Measurements from ENCODE around the gene CDC123.

DNA sequence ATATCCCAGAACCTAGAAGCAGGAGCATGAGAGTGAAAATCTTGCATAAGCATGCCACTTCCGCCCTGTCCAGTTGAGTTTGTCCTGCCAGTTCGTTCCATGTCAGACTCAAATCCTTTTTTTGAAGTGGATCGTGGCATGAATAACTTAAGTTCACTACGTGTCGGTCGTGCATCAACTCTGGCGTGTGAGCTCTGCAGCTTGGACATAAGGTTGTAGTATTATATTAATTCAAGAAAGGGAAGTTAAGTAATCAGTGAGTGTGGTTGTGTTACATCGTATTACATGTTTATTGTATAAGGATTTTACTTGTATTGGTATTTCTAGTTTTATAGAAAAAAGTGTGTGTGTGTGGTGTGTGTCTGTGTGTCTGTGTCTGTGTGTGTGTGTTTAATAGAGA is 23.0 kb downstream of the CDC123 start:
- TF ChIP-seq, protein P1, sequence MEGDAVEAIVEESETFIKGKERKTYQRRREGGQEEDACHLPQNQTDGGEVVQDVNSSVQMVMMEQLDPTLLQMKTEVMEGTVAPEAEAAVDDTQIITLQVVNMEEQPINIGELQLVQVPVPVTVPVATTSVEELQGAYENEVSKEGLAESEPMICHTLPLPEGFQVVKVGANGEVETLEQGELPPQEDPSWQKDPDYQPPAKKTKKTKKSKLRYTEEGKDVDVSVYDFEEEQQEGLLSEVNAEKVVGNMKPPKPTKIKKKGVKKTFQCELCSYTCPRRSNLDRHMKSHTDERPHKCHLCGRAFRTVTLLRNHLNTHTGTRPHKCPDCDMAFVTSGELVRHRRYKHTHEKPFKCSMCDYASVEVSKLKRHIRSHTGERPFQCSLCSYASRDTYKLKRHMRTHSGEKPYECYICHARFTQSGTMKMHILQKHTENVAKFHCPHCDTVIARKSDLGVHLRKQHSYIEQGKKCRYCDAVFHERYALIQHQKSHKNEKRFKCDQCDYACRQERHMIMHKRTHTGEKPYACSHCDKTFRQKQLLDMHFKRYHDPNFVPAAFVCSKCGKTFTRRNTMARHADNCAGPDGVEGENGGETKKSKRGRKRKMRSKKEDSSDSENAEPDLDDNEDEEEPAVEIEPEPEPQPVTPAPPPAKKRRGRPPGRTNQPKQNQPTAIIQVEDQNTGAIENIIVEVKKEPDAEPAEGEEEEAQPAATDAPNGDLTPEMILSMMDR (IDR thresholded peaks at IDR 0.05) = no peak
- TF ChIP-seq POLR2AphosphoS5 (IDR thresholded peaks at IDR 0.05) (no peak), POLR2A (IDR thresholded peaks at IDR 0.05) (no peak), EP300 (IDR thresholded peaks at IDR 0.05; ENCODE audit: low read depth) (no peak)
